RWPE1 (cell line): Measurements from ENCODE around the gene FBXO42.

ENCODE experiments used
- CTCF ChIA-PET: fragments of 350-600 bp; sonication (Branson Sonifier 250); formaldehyde crosslinking; extraction: SDS; loops from one replicate; lab custom pipeline; 2021; lab: Yijun Ruan, JAX
- POLR2A ChIA-PET: fragments of 400-600 bp; formaldehyde crosslinking; extraction: SDS; loops from one replicate; lab custom pipeline; 2020; ENCODE audit warnings: antibody characterized with exemption; ENCODE audit not compliant: low non-redundant PET; lab: Yijun Ruan, JAX
- DNase-seq: peaks from one replicate; pipeline ENCODE4 v3.0.0; 2012; ENCODE audit warnings: low spot score
- H3K27ac ChIP-seq: fragments of 450-650 bp; 2 replicates; pipeline ENCODE4 v1.5.1; 2017
- CTCF ChIP-seq: fragments of 450-650 bp; conservative IDR thresholded peaks from 2 replicates; pipeline ENCODE4 v1.5.1; 2017; ENCODE audit warnings: low read depth, mild to moderate bottlenecking

Gene FBXO42

DNA sequence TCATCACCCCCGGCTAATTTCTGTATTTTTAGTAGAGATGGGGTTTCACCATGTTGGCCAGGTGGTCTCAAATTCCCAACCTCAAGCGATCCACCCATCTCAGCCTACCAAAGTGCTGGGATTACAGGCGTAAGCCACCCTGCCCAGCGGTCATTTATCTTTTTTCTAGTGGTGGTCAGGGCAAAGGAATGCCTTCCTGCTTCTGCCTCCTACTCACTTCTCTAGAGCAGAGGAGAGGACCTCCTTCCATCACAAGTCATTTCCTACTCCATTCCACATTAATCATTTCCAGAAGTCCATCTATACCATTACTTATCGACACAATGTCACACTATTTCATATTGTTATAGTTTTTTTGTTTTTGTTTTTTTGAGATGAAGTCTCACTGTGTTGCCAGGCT, 13.3 kb downstream of the FBXO42 start:
- POLR2A ChIA-PET: interaction anchor here (0.7 kb wide), 1 partner anchor 47 kb away, joined by 5 read pairs; no protein-coding TSS in a partner anchor
- no peak for TF ChIP-seq CTCF
- CTCF ChIA-PET: no interaction called here
- H3K27ac ChIP-seq: no peak overlapping the region
- DNase-seq: no peak

GRCh38 chr1:16334655-16335340, 17.5 kb downstream of the FBXO42 start:
- no peak for DNase-seq
- H3K27ac ChIP-seq: peak overlapping the region; percentile 32
- TF ChIP-seq CTCF: no peak
- ChIA-PET CTCF (interaction anchor here (0.7 kb wide), 1 partner anchor 29 kb away, joined by 4 read pairs; no protein-coding TSS in a partner anchor), POLR2A (no interaction called here)

GRCh38 chr1:16326833-16327404, 25.4 kb downstream of the FBXO42 start:
- ChIA-PET POLR2A (no interaction called here), CTCF (no interaction called here)

DNA sequence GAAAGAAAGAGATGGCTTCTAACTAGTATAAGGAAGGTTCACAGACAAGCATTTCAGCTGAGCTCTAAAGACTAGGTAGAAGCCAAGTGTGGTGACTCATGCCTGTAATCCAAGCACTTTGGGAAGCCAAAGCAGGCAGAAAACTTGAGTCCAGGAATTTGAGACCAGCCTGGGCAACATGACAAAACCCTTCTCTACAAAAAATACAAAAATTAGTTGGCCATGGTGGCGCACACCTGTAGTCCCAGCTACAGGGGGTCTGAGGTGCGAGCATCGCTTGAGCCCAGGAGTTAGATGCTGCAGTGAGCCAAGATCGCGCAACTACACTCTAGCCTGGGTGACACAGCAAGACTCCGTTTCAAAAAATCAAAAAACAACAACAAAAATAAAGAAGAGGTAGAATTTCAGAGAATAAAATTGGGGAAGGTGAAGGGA, 27.8 kb downstream of the FBXO42 start:
- peak; percentile 34 for DNase-seq
- POLR2A ChIA-PET: no interaction called here

More at GRCh38 chr1:16326833-16327404, 25.4 kb downstream of the FBXO42 start:
- H3K27ac ChIP-seq: no peak overlapping the region
- DNase-seq: no peak
- TF ChIP-seq CTCF: no peak

GRCh38 chr1:16321176-16321867, 31.0 kb downstream of the FBXO42 start:
- TF ChIP-seq CTCF: no peak
- peak; percentile 21 for DNase-seq
- POLR2A ChIA-PET: no interaction called here
- CTCF ChIA-PET: no interaction called here
- peak overlapping the region; percentile 61 for H3K27ac ChIP-seq

More for the DNA sequence above, 27.8 kb downstream of the FBXO42 start:
- CTCF ChIA-PET: no interaction called here
- no peak for TF ChIP-seq CTCF
- H3K27ac ChIP-seq: peak overlapping the region; percentile 69

GRCh38 chr1:16318555-16318954, 33.7 kb downstream of the FBXO42 start:
- DNase-seq: no peak
- no peak overlapping the region for H3K27ac ChIP-seq
- CTCF ChIA-PET: no interaction called here
- TF ChIP-seq CTCF: no peak
- POLR2A ChIA-PET: no interaction called here
